ENCODE measurements around the gene SPART.
"Not testable (repeated sequence)": the region's sequence is repeated elsewhere in the genome, so short reads cannot be mapped to it uniquely, and the experiment has no call there.

SPART gene

DNA sequence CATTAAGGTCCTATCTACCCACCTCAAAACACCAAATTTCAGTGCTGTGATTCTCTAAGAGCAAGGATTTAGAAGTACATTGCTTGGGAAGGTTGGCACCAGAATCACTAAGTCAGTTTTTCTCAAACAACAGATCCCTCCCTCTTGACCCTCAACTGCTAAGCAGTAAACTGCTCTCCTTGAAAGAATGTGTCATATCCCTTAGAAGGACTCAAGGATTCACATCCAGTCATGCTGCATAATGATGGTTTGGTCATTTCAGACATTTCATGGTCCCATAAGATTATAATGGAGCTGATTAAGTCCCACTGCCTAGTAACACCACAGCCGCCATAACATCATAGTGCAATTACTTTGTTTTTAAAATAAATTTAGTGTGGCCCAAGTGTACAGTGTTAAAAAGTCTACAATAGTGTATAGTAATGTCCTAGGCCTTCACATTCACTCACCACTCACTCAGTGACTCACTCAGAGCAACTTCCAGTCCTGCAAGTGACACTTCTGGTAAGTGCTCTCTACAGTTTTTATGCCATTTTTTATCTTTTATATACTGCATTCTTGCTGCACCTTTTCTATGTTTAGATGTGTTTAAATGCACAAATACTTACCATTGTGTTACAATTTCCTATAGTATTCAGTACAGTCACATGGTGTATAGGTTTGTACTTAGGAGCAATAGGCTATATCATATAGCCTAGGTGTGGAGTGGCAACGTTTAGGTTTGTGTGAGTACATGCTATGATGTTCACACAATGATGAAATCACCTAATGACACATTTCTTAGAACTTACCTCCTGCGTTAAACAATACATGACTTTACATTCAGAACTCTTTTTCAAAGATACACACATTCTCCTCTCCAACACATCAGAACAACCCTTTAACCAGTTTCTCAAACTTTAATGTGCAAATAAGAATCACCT is 32.9 kb downstream of the SPART start:
- no peak for DNase-seq

DNA sequence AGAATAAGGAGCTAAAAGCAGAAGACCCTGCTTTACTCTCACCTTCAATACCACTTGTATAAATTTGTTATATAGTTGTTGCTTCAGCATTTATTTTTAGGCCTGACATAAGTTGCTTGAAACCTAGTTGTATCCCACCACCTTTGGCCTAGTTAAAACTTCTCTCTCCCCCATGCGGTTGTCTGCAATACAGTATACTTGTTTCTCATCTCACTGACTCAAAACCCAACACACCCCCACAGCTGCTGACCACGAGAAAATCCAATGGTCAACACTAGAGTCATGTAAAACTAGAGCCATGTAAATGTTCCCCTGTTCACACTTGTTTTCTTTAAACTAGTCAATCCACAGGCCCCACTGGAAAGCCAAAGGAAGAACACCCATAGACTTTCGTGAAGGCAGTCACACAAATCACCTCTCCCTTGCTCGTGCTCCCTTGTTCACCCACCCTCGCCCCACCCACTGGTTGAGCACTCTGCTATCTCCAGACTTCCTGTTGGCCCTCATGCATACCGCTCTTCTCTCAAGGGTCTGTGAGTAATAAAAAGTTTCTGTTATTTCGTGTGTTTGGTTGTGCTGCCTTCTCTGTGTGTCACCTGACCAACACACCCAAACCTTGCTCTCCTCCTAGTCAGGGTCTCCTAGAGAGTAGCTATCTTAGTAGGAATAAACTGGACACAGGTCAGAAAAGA is 35.6 kb downstream of the SPART start:
- DNase-seq = no peak

DNA sequence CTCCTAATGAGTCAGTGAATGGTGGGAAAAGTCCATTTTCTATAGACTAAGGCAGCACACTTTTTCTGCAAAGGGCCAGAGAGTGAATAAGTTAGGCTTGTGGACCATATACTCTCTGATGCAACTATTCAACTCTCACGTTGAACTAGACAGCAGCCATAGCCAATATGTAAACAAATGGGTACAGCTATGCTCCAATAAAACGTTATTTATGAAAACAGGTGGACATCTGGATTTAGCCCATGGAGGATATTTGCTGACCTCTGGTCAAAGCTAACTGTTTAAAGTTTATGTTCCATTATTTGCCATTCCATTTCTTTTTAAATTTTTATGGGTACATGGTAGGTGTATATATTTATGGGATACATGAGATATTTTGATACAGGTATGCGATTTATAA is 43.9 kb downstream of the SPART start:
- no peak for DNase-seq

DNA sequence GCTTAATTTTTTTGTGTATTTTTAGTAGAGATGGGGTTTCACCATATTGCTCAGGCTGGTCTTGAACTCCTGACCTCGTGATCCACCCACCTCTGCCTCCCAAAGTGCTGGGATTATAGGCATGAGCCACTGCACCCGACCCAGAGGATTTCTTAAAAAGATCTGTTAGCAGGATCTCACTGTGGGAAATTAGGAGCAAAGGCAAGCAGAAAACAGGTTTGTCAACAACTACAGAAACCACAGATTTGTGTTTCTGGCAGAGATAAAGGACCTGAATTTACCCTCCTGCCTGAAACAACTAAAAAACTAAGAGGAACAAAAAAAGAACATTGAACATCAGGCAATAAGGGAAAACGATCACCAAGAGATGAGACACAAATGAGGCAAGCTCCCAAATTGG is 46.7 kb downstream of the SPART start:
- DNase-seq = not testable (repeated sequence)

DNA sequence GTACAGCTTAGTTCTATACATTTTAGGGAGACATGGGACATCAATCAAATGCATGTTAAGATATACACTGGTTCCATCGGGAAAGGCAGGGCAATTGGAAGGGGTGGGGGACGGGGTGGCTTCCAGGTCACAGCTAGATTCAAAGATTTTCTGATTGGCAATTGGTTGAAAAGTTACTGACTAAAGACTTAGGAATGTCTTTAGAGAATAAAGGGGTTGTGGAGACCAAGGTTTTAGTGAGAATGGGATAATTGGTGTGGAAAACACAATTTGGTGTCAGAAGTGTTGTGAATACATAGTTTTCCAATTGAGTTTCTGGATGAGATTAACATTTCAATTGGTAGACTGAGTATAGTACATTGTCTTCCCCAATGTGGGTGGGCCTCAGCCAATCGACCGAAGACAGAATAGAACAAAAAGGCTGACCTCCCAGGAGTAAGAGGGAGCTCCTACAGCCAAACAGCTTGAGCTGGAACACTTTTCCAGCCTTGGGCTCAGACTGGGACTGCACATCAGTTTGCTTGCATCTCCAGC is 47.6 kb downstream of the SPART start:
- no peak for DNase-seq

DNA sequence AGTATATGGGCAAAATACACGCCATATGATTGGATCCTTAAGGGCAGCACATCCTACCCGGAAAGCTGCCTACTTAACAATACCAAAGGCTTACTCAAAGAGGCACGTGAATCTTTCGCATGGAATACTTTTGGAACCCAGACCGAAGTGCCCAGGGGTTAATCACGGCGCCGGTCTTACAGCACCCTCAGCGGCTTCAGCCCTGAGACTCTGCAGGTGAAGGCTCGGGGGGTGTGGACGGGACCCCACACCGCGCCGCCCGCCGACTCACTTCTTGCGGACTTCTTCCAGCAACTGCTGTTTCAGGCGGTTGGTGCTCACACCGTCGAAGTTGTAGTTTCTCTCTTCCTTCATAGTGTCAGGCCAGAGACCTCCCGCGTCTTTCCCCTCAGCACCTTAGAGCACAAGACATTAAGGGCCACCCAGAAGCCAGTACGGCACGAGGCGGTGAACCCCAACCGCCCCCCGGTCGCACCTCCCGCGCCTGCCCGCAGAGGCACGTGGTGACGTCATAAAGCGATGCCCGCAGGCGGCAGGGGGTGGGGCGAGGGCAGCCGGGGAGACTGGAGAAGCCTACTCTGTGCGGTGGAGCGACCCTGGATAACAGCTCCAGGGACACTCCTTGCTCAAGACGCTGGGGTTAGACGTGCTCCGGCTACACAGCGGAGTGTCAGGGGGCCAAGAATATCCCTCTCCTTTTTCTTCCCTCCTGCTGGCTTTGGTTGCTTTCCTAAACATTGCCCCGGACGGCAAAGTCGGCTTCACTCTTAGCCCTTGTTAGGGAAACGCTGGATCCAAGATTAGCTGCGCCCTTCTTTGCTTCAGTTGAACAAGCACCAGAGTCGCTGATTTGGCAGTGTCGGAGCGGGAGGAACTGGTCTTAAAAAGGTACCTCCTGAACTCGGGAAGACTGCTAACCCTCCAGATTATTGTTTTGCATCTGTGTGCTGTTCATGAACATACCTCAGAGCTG is 48.5 kb downstream of the SPART start, which contains the start of gene CCDC169:
TSS of gene CCDC169 (minus strand) at position 449 of the 973 bp plus-strand sequence. CDS start at position 354, 95 bp downstream.
- DNase-seq = peak; percentile 18 to 60

DNA sequence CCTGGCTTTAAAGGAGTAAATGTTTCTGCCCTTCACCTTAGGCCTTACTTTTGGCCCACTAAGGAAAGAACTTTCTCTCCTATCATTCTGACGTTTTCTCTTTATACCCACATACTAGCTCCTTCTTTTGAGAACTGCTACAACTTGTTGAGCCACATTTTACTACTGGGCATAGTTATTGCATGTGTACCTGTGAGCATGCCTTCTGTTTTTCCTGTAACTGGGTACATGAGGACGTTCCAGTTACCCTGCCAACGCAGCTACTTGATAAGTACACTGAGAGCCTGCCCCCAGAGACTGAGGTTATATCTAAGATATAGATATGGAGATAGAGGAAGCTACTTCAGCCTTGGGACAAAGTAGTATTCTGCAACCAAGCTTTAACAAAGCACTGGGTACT is 52.1 kb downstream of the SPART start:
- no peak for DNase-seq

DNA sequence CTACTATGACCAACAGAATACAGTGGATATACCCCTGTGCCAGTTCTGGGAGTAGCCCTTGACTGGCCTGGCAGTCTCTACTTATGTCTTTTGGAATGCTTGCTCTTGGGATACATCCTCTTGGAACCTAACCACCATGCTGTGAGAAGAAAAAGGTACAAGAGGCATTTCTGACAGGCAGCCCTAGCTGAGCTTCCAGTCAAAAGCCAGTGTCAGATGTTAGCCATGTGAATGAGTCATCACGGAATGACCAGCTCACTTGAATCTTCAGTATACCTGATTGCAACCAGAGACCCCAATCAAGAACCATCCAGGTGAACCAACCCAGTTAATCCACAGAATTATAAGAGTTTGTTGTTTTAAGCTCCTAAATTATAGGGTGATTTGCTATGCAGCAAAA is 52.7 kb downstream of the SPART start:
- no peak for DNase-seq

DNA sequence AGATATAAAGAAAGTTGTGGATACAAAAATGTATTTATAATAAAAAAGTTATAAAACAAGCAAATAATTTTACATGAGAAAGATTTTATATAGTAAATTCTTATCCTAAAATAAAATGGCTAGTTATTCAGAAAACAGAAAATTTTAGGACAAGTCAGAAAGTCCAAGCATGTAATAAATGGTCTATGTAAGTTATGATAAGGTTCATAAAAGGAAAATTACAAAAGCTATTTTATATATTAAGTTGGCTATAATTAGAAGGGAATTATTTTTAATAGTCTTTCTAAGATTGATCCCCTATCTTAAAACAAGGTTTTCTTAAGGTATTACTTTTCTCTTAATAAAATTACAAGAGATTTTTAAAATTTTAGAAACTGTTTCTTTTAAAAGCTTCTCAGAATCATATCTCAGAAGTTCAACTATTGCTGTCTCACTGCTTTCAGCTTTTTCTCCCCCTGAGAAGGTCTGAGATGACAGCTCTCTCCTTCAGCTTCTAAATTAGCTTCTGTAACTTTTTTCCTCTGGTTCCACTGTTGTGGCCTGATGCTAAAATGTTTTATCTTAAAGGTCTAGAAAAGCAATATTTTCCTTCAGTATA is 57.3 kb downstream of the SPART start:
- DNase-seq = peak in 1 of 2 experiments; percentile 34

DNA sequence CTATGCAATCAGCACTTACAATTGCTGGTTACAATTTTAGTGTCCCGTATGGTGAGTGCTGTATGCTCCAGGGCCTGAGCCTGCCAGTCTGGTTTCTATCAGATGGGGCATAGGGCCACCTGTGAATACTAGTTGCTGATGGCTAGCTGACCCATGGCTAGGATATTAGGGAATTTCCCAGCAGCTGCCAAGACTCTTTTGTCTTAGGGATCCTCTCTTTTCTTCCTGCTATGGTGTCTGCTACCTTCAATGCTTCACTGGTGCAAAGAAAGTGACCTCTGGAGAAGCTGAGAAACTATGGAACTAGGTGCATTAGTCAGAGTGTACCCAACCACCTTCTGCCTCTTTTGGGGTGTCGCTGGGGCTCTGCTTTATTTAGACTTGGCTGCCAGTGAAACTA is 60.2 kb downstream of the SPART start:
- no peak for DNase-seq

DNA sequence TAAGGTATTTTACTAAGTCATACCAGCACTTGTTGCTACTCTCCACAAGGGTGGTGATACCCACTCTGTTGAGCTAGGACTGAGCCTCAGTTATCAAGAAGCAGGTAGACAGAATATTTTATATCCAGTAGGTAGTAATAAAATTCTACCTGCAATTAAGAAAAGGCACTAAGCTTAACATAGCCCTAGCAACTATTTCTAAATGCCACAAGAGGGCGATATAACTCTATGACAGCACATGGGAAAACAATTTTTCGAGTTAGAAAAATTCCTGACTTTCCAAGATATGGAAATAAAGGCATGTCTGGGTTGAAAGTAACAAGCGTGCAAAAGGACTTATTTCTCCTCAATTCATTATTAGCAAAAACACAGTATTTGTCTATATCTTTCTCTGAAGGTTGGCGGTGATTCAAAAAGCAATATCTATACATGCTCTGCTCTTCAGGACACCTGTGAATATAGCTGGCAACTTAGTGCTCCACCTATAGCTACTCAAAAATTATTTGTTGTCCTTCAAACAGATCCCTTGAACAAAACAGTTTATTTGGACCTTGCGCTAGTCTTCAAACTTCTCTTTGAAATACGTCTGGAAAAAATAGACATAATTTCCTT is 63.3 kb downstream of the SPART start:
- peak in 1 of 2 experiments; percentile 52 for DNase-seq

DNA sequence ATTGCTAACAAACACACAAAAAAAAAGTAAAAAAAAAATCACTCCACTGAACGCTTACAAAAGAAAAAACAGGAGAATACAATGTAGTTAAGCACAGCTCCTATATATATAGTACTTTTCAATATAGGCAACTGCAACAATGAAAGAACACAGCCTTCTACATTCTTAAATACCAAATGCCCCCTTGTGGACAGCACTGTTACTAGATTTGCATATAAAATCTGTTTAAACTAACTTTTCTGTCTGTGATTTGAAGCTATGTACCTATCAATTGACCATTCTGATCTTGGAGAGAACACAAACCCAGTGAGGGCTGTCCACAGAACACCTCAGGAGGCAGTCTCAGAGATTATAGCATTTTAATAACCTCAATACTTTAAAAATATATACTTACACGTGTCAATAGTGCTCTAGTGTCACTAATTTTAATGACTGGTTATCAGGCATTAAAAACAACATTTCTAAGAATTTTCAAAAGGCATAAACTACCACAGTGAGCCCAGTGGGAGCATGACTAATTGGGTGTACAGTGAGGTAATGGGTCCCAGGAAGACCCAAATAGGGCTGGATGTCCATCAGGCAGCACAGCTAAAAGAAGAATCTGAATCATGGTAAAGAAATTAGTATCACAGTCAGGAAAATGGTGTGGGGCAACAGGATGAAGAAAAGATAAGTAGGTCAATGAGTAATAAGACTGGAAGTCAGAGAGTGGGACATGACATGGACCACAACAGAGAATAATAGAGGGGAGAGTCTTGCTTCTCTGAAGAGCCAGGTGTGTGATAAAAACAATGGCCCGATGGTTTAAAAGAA is 70.8 kb downstream of the SPART start:
- DNase-seq = peak; percentile 27 to 60

DNA sequence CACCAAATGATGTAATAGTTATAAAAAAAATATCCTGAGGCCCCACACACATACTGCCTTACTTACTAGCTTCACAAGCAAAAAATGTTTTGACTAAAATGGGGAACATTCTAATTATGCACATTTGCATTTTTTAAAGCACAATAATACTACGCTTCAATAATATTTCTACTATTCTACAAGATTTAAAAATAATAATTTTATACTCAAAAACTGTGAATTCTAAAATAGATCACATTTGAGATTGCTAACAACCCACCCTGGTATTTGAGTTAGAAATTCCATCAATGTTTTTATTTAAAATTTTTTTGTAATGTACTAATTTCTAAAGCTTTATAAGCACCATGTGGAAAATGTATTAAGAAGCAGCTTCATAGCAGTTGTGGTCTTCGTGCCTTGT is 72.8 kb downstream of the SPART start:
- no peak for DNase-seq

DNA sequence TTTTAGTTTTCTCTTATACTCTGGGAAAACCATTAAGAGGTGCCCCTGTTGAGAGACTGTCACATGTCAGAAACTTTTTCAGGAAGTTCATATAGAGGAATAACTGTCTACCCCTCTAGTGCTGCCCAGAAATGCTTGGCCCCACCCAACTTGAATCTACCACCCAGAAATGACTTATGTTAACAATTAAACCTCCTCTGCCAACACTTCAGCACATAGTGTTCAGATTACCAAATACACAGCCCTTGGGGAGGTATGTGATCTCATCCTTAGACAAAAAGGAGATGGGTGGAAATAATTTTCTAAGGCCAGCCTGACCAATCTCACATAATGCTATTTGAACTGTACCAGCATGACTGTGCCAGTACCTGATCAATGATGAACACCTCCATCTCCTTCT is 84.2 kb downstream of the SPART start:
- DNase-seq = no peak

DNA sequence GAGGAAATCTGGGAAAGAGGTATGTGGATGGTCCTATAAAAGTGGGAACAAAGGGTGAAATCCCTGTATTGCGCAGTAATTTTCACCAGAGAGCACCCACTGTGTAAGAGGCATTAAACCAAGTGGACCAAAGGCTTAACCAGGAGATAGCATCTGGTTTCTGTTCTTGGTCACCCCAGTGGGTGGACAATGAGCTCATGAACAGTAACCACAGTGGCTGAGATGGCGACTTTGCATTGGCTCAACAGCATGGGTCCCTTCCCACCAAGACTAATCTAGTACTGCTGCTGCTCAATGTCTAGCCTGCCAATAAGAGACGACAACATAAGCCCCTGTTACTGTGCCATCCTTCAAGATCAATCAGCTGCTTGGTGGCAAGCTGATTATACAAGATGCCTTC is 85.2 kb downstream of the SPART start:
- DNase-seq = no peak

DNA sequence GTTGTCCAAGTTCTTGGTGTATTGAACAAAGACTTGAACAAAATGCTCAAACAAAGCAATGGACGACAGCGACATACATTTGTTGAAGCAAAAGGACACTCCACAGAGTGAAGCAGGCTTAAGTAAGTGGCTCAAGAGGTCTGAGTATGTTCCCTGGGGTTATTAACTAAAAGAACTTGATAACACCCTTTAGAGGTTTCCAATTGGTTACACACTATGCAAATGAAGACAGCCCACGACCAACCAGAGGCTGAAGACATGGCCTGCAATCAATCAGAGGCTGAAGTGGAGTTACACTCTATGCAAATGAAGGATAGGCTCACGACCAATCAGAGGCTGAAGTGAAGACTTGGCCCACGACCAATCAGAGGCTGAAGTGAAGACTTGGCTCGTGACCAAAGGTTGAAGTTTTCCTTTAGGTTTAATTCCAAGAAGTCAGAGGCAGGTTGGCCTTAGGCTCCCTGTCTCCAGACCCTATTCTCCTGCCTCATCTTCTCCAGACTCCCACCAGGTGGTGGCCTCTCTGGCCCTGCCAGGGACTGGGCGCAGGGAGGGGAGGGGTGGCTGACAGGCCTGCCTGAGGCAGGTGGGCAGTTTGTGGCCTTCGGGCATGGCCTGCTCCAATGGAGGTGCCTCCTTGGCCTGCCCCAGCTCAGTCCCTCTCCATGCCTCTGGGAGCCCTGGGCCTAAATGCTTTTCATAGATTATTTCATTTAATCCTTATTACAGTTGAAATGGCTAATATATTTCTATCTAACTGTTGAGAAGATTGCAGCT is 86.6 kb downstream of the SPART start:
- no peak for DNase-seq

DNA sequence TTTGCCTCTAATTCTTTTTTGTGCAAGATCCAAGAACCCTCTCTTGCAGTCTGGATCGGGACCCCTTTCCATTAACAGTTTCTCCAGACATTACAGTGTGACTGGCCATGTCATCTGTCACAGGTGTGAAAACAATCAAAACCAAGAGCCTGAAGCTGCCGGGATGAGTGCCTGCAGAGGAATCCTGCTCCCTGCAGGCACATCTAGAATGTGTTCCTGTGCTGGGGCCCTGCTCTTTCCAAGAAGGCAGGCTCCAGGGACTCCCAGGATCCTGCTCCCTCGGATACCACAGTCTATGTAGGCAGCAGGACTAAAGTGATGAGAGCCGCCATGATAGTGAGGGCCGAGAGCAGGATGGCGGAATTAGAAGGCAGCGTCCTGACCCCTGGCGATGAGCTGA is 87.4 kb downstream of the SPART start:
- DNase-seq = no peak

Measured in SW 1271 (cell line).